ENCODE data around the gene ARSG. TPM values are rescaled to one million over a fixed set of nuclear protein-coding genes. Genes with fewer than 3 reads are reported as not detected.
"Not testable (repeated sequence)": the region's sequence is repeated elsewhere in the genome, so short reads cannot be mapped to it uniquely, and the experiment has no call there.

The ARSG gene
- total RNA-seq, 1 donor from 2014 or later = 3.4 TPM

GRCh38 chr17:68302066-68302564 lies 10.8 kb downstream of the ARSG start:
- DNase-seq (ENCODE audit: low spot score) (no peak), ATAC-seq (no peak)

- no peak for ATAC-seq
- DNase-seq (ENCODE audit: low spot score) = no peak
Observed at GRCh38 chr17:68302666-68303065, 11.4 kb downstream of the ARSG start.

- ATAC-seq (no peak), DNase-seq (ENCODE audit: low spot score) (no peak)
Observed at GRCh38 chr17:68304706-68305105, 13.4 kb downstream of the ARSG start.

- ATAC-seq (peak; percentile 54), DNase-seq (ENCODE audit: low spot score) (no peak)
Observed at GRCh38 chr17:68305142-68305541, 13.8 kb downstream of the ARSG start.

GRCh38 chr17:68306819-68307218 lies 15.5 kb downstream of the ARSG start:
- ATAC-seq (no peak), DNase-seq (ENCODE audit: low spot score) (no peak)

GRCh38 chr17:68307443-68307842 lies 16.1 kb downstream of the ARSG start:
- DNase-seq (ENCODE audit: low spot score) (no peak), ATAC-seq (no peak)

- DNase-seq (ENCODE audit: low spot score); ATAC-seq: not testable (repeated sequence)
Observed at GRCh38 chr17:68308486-68308885, 17.2 kb downstream of the ARSG start.

- DNase-seq (ENCODE audit: low spot score); ATAC-seq: not testable (repeated sequence)
Observed at GRCh38 chr17:68309066-68309670, 17.9 kb downstream of the ARSG start.

GRCh38 chr17:68310152-68310551 lies 18.9 kb downstream of the ARSG start:
- no peak for DNase-seq (ENCODE audit: low spot score)
- no peak for ATAC-seq

- ATAC-seq = no peak
- no peak for DNase-seq (ENCODE audit: low spot score)
Observed at GRCh38 chr17:68314916-68315535, 23.7 kb downstream of the ARSG start.

- DNase-seq (ENCODE audit: low spot score) (no peak), ATAC-seq (no peak)
Observed at GRCh38 chr17:68315930-68316329, 24.6 kb downstream of the ARSG start.

GRCh38 chr17:68317458-68317857 lies 26.2 kb downstream of the ARSG start:
- DNase-seq (ENCODE audit: low spot score) = no peak
- ATAC-seq = no peak

- DNase-seq (ENCODE audit: low spot score) (no peak), ATAC-seq (no peak)
Observed at GRCh38 chr17:68318103-68318991, 27.1 kb downstream of the ARSG start.

GRCh38 chr17:68319410-68320162 lies 28.3 kb downstream of the ARSG start:
- ATAC-seq = no peak
- no peak for DNase-seq (ENCODE audit: low spot score)

- ATAC-seq (no peak), DNase-seq (ENCODE audit: low spot score) (no peak)
Observed at GRCh38 chr17:68320311-68320865, 29.1 kb downstream of the ARSG start.

GRCh38 chr17:68320943-68321555 lies 29.8 kb downstream of the ARSG start:
- DNase-seq (ENCODE audit: low spot score) = no peak

GRCh38 chr17:68321556-68321954 lies 30.3 kb downstream of the ARSG start:
- no peak for DNase-seq (ENCODE audit: low spot score)
- ATAC-seq = no peak

More at GRCh38 chr17:68320943-68321555, 29.8 kb downstream of the ARSG start:
- ATAC-seq = no peak

GRCh38 chr17:68322630-68323029 lies 31.3 kb downstream of the ARSG start:
- DNase-seq (ENCODE audit: low spot score) (no peak), ATAC-seq (no peak)

- DNase-seq (ENCODE audit: low spot score) (no peak), ATAC-seq (no peak)
Observed at GRCh38 chr17:68324114-68324513, 32.8 kb downstream of the ARSG start.
